CD14-positive monocyte (primary cell): Measurements from ENCODE around the gene RITA1. TPM values are rescaled to one million over a fixed set of nuclear protein-coding genes. Genes with fewer than 3 reads are reported as not detected.
A peak's percentile ranks its signal among the peaks of the same experiment; 100 is the strongest.

ENCODE experiments used
- DNase-seq, 3 donors: peaks; one replicate each; pipeline ENCODE4 v3.0.0-alpha.2; 2011 to 2022
- H2AFZ ChIP-seq: 2 replicates; pipeline ENCODE4 v1.6.0; 2012; ENCODE audit warnings: mild to moderate bottlenecking, low read depth, low read length, inconsistent platforms; ENCODE audit not compliant: insufficient read depth, poor library complexity, severe bottlenecking
- H3K27ac ChIP-seq, 2 donors: 1 replicate in 1 of 2; 2 replicates in 1 of 2; pipeline ENCODE4 v1.5.1; 2012 to 2013; ENCODE audit warnings: low read length in 2 of 2, control low read depth in 1 of 2, inconsistent platforms in 1 of 2, low read depth in 1 of 2, mild to moderate bottlenecking in 1 of 2
- H3K27me3 ChIP-seq, 2 donors: one replicate each; pipeline versions ENCODE4 v1.6.0 to v1.6.1; 2011 to 2013; ENCODE audit warnings: low read length in 2 of 2; ENCODE audit not compliant: control insufficient read depth in 2 of 2, insufficient read depth in 2 of 2
- H3K36me3 ChIP-seq, 2 donors: replicated peaks in 1 of 2; 1 replicate in 1 of 2; 2 replicates in 1 of 2; pipeline versions ENCODE4 v1.5.1 to v1.6.1; 2012 to 2013; ENCODE audit warnings: low read length in 2 of 2, control low read depth in 1 of 2, inconsistent platforms in 1 of 2, mild to moderate bottlenecking in 1 of 2; ENCODE audit not compliant: insufficient read depth in 2 of 2, control insufficient read depth in 1 of 2
- H3K4me1 ChIP-seq, 2 donors: 1 replicate in 1 of 2; 2 replicates in 1 of 2; pipeline versions ENCODE4 v1.5.1 to v1.6.1; 2012 to 2013; ENCODE audit warnings: low read length in 2 of 2, control low read depth in 1 of 2, inconsistent platforms in 1 of 2, mild to moderate bottlenecking in 1 of 2, moderate library complexity in 1 of 2; ENCODE audit not compliant: insufficient read depth in 2 of 2, control insufficient read depth in 1 of 2
- H3K4me2 ChIP-seq: replicated peaks from 2 replicates; pipeline ENCODE3; 2012; ENCODE audit warnings: low read length, moderate library complexity, mild to moderate bottlenecking; ENCODE audit not compliant: poor library complexity, severe bottlenecking; ENCODE audit errors: extremely low read depth
- H3K4me3 ChIP-seq, 3 experiments: fragments of 200-600 bp in 1 of 3; sonication (generic) in 1 of 3; replicated peaks in 1 of 3; 1 replicate in 2 of 3; 2 replicates in 1 of 3; pipeline ENCODE4 v1.5.1; 2011 to 2013; ENCODE audit warnings: low read length in 3 of 3, mild to moderate bottlenecking in 3 of 3, control low read depth in 2 of 3, low read depth in 2 of 3, inconsistent platforms in 1 of 3, moderate library complexity in 1 of 3
- H3K79me2 ChIP-seq: 2 replicates; pipeline ENCODE4 v1.6.0; 2012; ENCODE audit warnings: mild to moderate bottlenecking, control low read depth, inconsistent platforms, low read length, moderate library complexity; ENCODE audit not compliant: insufficient read depth
- H3K9ac ChIP-seq: 2 replicates; pipeline ENCODE4 v1.6.0; 2017; ENCODE audit warnings: low read length, mild to moderate bottlenecking; ENCODE audit not compliant: insufficient read depth, poor library complexity, severe bottlenecking
- H3K9me3 ChIP-seq, 2 donors: replicated peaks in 1 of 2; 1 replicate in 1 of 2; 2 replicates in 1 of 2; pipeline versions ENCODE4 v1.5.1 to v1.6.1; 2012 to 2013; ENCODE audit warnings: low read length in 2 of 2, control low read depth in 1 of 2; ENCODE audit not compliant: control insufficient read depth in 1 of 2, insufficient read depth in 1 of 2
- H4K20me1 ChIP-seq: 2 replicates; pipeline ENCODE4 v1.6.0; 2012; ENCODE audit warnings: mild to moderate bottlenecking, low read length, control low read depth, moderate library complexity; ENCODE audit not compliant: insufficient read depth
- H3K27ac Mint-ChIP-seq, 7 donors: one replicate each; pipeline ENCODE4 v1.8.0; 2020; ENCODE audit warnings: mild to moderate bottlenecking in 7 of 7, mixed read lengths in 7 of 7, moderate library complexity in 6 of 7, inconsistent platforms in 2 of 7
- H3K27me3 Mint-ChIP-seq, 3 donors: one replicate each; pipeline ENCODE4 v1.8.0; 2021 to 2022; ENCODE audit warnings: low read depth in 3 of 3, mild to moderate bottlenecking in 3 of 3, mixed read lengths in 3 of 3, moderate library complexity in 3 of 3, inconsistent platforms in 1 of 3
- H3K36me3 Mint-ChIP-seq, 2 donors: one replicate each; pipeline ENCODE4 v1.8.0; 2020; ENCODE audit warnings: mixed read lengths in 2 of 2, inconsistent platforms in 1 of 2, mild to moderate bottlenecking in 1 of 2
- H3K4me1 Mint-ChIP-seq: one replicate; pipeline ENCODE4 v1.8.0; 2020; ENCODE audit warnings: mild to moderate bottlenecking, mixed read lengths
- H3K4me3 Mint-ChIP-seq, 2 donors: one replicate each; pipeline ENCODE4 v1.8.0; 2020; ENCODE audit warnings: mild to moderate bottlenecking in 2 of 2, mixed read lengths in 2 of 2, moderate library complexity in 1 of 2
- H3K9me3 Mint-ChIP-seq, 7 donors: one replicate each; pipeline ENCODE4 v1.8.0; 2020 to 2022; ENCODE audit warnings: mixed read lengths in 7 of 7, mild to moderate bottlenecking in 6 of 7, moderate library complexity in 6 of 7, inconsistent platforms in 2 of 7
- WGBS: methylation state at CpG from one replicate; pipeline ENCODE4 v1.1.5; 2013; ENCODE audit warnings: missing lambda C conversion rate; ENCODE audit not compliant: insufficient coverage; 5-methylcytosine and 5-hydroxymethylcytosine counted together
- intact Hi-C, 2 donors: fragments of 100-400 bp; cut with micrococcal nuclease; formaldehyde crosslinking; loops; one replicate each; pipeline versions ENCODE4 v1.15.0 to v1.15.1; 2023
- polyA plus RNA-seq, 3 donors: library from polyadenylated mRNA; depleted of rRNA in 1 of 3; unstranded in 2 of 3; stranded (reverse) in 1 of 3; fragments of 300-500 nt in 2 of 3; fragments of >200 nt in 1 of 3; fragmentation: Illumina TruSeq in 2 of 3; gene quantifications; 1 replicate in 2 of 3; 2 replicates in 1 of 3; pipeline ENCODE4 v1.2.3, GENCODE V29; 2012 to 2021
- TF ChIP-seq, protein P1 (sequence below): fragments of 200-600 bp; IDR thresholded peaks from one replicate; pipeline ENCODE4 v1.8.0; 2022; ENCODE audit warnings: antibody characterized with exemption, mild to moderate bottlenecking

The RITA1 gene
- polyA plus RNA-seq, 3 donors, result 4.9 to 17.6 (median 16.4) TPM

DNA sequence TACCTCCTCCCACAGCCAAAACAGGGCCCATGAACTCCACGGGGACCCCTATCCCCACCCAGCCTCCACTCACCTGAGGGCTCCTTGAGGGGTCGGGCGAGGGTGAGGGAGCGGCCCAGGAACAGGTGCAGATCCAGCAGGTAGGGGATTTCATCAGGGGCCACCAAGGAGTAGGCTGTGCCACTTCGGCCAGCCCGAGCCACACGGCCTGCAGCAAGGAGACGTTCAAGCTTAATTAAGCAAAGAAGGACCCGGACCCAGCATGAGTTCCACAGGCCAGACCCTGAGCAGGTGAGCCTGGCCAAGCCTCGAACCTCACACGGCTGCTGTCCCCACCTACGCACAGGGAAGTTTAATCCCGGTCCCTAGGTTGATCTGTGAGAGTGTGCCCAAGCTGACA is 15.8 kb upstream of the RITA1 start:
- no peak overlapping the region for H3K4me3 Mint-ChIP-seq
- H3K4me1 Mint-ChIP-seq, result no peaks in the 10 kb centered on the region
- TF ChIP-seq, protein P1, sequence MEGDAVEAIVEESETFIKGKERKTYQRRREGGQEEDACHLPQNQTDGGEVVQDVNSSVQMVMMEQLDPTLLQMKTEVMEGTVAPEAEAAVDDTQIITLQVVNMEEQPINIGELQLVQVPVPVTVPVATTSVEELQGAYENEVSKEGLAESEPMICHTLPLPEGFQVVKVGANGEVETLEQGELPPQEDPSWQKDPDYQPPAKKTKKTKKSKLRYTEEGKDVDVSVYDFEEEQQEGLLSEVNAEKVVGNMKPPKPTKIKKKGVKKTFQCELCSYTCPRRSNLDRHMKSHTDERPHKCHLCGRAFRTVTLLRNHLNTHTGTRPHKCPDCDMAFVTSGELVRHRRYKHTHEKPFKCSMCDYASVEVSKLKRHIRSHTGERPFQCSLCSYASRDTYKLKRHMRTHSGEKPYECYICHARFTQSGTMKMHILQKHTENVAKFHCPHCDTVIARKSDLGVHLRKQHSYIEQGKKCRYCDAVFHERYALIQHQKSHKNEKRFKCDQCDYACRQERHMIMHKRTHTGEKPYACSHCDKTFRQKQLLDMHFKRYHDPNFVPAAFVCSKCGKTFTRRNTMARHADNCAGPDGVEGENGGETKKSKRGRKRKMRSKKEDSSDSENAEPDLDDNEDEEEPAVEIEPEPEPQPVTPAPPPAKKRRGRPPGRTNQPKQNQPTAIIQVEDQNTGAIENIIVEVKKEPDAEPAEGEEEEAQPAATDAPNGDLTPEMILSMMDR, result no peak
- Histone ChIP-seq H3K36me3 (peaks cover 95 to 100% of the 10 kb centered on the region in 2 donors), H3K9ac (no peak overlapping the region), H3K4me2 (no peak overlapping the region), H2AFZ (no peak overlapping the region), H3K79me2 (no peaks in the 10 kb centered on the region), H3K27ac (no peak overlapping the region), H4K20me1 (no peaks in the 10 kb centered on the region), H3K4me3 (no peak overlapping the region), H3K9me3 (no peaks in the 10 kb centered on the region), H3K27me3 (no peaks in the 10 kb centered on the region), H3K4me1 (no peaks in the 10 kb centered on the region)
- H3K27ac Mint-ChIP-seq, result peak overlapping the region in 2 of 7 donors; percentile 7 to 73
- 98% methylated on average over 13 of the region's 13 CpGs for WGBS
- H3K36me3 Mint-ChIP-seq, result peaks cover 86 to 98% of the 10 kb centered on the region in 2 donors
- no peaks in the 10 kb centered on the region for H3K9me3 Mint-ChIP-seq
- DNase-seq, result no peak
- intact Hi-C loops, result loop anchor here in 1 of 2 donors (5.0 kb wide), 1 partner anchor 177 kb away; no protein-coding TSS in a partner anchor
- peaks cover 0 to 2% (median 0%) of the 10 kb centered on the region in 3 donors for H3K27me3 Mint-ChIP-seq

DNA sequence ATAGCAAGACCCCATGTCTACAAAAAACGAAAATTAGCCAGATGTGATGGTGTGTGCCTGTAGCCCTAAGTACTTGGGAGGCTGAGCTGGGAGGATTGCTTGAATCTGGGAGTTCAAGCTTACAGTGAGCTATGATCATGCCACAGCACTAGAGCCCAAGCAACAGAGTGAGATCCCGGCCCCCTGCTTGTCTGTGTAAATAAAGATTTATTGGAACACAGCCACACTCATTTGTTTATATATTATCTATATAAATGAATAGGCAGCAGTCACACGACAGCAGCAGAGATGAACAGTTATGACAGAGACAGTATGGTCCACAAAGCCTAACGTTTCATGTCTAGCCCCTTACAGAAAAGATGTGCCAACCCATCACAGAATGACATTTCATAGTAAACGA is 15.1 kb upstream of the RITA1 start:
- Histone ChIP-seq H3K4me1 (no peaks in the 10 kb centered on the region), H3K9me3 (no peaks in the 10 kb centered on the region), H3K27ac (no peak overlapping the region), H4K20me1 (no peaks in the 10 kb centered on the region), H3K4me3 (no peak overlapping the region), H2AFZ (no peak overlapping the region), H3K36me3 (peaks cover 93 to 99% of the 10 kb centered on the region in 2 donors), H3K4me2 (no peak overlapping the region), H3K79me2 (no peaks in the 10 kb centered on the region), H3K27me3 (no peaks in the 10 kb centered on the region), H3K9ac (no peak overlapping the region)
- TF ChIP-seq, protein P1, result no peak
- intact Hi-C loops, result loop anchor here in 1 of 2 donors (5.0 kb wide), 1 partner anchor 178 kb away; no protein-coding TSS in a partner anchor
- Mint-ChIP-seq H3K4me1 (no peaks in the 10 kb centered on the region), H3K27ac (peak overlapping the region in 1 of 7 donors; percentile 58), H3K27me3 (peaks cover 0 to 2% (median 0%) of the 10 kb centered on the region in 3 donors), H3K4me3 (no peak overlapping the region), H3K9me3 (no peaks in the 10 kb centered on the region), H3K36me3 (peaks cover 84 to 97% of the 10 kb centered on the region in 2 donors)
- 100% methylated on average over 1 of the region's 5 CpGs for WGBS
- no peak for DNase-seq
